Aorta (tissue), 5 donors: ENCODE measurements around the gene TMEM167A. TPM values are rescaled to one million over a fixed set of nuclear protein-coding genes. Genes with fewer than 3 reads are reported as not detected.

ENCODE experiments used
- ATAC-seq: fragments of 200-7000 bp; cut with Tn5 transposase; one replicate; pipeline ENCODE4 v1.9.1; 2022; ENCODE audit warnings: moderate library complexity; ENCODE audit not compliant: low FRiP score
- DNase-seq, 2 donors: peaks; one replicate each; pipeline ENCODE4 v3.0.0-alpha.2; 2020
- H3K27ac ChIP-seq, 2 donors: one replicate each; pipeline ENCODE4 v1.5.1; 2013; ENCODE audit warnings: low read length in 2 of 2, mild to moderate bottlenecking in 2 of 2, moderate library complexity in 2 of 2, control low read depth in 1 of 2, inconsistent platforms in 1 of 2, low read depth in 1 of 2
- H3K27me3 ChIP-seq, 2 donors: one replicate each; pipeline ENCODE4 v1.6.1; 2013; ENCODE audit warnings: control low read depth in 1 of 2, low read length in 1 of 2, mild to moderate bottlenecking in 1 of 2, moderate library complexity in 1 of 2; ENCODE audit not compliant: insufficient read depth in 2 of 2, control insufficient read depth in 1 of 2
- H3K36me3 ChIP-seq, 2 donors: one replicate each; pipeline ENCODE4 v1.6.1; 2013; ENCODE audit warnings: control low read depth in 1 of 2, low read length in 1 of 2, mild to moderate bottlenecking in 1 of 2; ENCODE audit not compliant: insufficient read depth in 2 of 2, control insufficient read depth in 1 of 2
- H3K4me1 ChIP-seq, 2 donors: one replicate each; pipeline ENCODE4 v1.6.1; 2013; ENCODE audit warnings: low read length in 2 of 2, control low read depth in 1 of 2, mild to moderate bottlenecking in 1 of 2, moderate library complexity in 1 of 2; ENCODE audit not compliant: insufficient read depth in 2 of 2, control insufficient read depth in 1 of 2
- H3K4me3 ChIP-seq, 2 donors: one replicate each; pipeline ENCODE4 v1.5.1; 2013; ENCODE audit warnings: low read length in 2 of 2, control low read depth in 1 of 2, mild to moderate bottlenecking in 1 of 2
- H3K9me3 ChIP-seq: one replicate; pipeline ENCODE4 v1.6.1; 2013; ENCODE audit warnings: mild to moderate bottlenecking, low read length; ENCODE audit not compliant: control insufficient read depth
- WGBS, 2 donors: extraction: QIAGEN DNeasy Blood & Tissue Kit; methylation state at CpG; one replicate each; pipeline ENCODE4 v1.1.7; 2013; 5-methylcytosine and 5-hydroxymethylcytosine counted together
- intact Hi-C, 2 donors: fragments of 100-400 bp; cut with DNase I; formaldehyde crosslinking; loops; one replicate each; pipeline versions ENCODE4 v1.14.2 to v1.15.0; 2022
- long read RNA-seq, 2 donors: library from polyadenylated mRNA; unstranded; transcript quantifications; one replicate each; pipeline ENCODE4 v2.0.0, GENCODE V29; 2020 to 2021
- polyA plus RNA-seq, 2 donors: library from polyadenylated mRNA; stranded (reverse); fragments of 200-250 nt; gene quantifications; one replicate each; pipeline ENCODE4 v1.2.3, GENCODE V29; 2013
- total RNA-seq, 2 donors: library from RNA; stranded (reverse); fragmentation: NEBNext Ultra II Directional; extraction: Animal tissue kit (Norgen Biotek cat#: 25700); gene quantifications; one replicate each; pipeline ENCODE4 v1.2.1, GENCODE V29; 2021
- donor health status: healthy with polysubstance abuse.
- donor health status: Bipolar disorder and iron deficiency.
- donor health status: DM: no; HTN: no; CAD: no.
- donor health status: DM: no; HTN: no; CAD: no.
- donor health status: DM: yes; HTN: yes; CAD: no.

TMEM167A gene, protein sequence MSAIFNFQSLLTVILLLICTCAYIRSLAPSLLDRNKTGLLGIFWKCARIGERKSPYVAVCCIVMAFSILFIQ
- total RNA-seq (10 to 100 TPM; 77.4 to 80.9 TPM), polyA plus RNA-seq (10 to 100 TPM; 53.5 to 62.7 TPM)
- long read RNA-seq, donor 1, full-length matches to known transcripts, result 38 of 60 reads
- long read RNA-seq, donor 1, partial matches to known transcripts, result 7 of 60 reads
- long read RNA-seq, donor 1, other reads (novel, unspliced or antisense), result 15 of 60 reads
- long read RNA-seq, donor 2, full-length matches to known transcripts, result 30 of 35 reads
- long read RNA-seq, donor 2, partial matches to known transcripts, result 1 of 35 reads
- long read RNA-seq, donor 2, other reads (novel, unspliced or antisense), result 4 of 35 reads

DNA sequence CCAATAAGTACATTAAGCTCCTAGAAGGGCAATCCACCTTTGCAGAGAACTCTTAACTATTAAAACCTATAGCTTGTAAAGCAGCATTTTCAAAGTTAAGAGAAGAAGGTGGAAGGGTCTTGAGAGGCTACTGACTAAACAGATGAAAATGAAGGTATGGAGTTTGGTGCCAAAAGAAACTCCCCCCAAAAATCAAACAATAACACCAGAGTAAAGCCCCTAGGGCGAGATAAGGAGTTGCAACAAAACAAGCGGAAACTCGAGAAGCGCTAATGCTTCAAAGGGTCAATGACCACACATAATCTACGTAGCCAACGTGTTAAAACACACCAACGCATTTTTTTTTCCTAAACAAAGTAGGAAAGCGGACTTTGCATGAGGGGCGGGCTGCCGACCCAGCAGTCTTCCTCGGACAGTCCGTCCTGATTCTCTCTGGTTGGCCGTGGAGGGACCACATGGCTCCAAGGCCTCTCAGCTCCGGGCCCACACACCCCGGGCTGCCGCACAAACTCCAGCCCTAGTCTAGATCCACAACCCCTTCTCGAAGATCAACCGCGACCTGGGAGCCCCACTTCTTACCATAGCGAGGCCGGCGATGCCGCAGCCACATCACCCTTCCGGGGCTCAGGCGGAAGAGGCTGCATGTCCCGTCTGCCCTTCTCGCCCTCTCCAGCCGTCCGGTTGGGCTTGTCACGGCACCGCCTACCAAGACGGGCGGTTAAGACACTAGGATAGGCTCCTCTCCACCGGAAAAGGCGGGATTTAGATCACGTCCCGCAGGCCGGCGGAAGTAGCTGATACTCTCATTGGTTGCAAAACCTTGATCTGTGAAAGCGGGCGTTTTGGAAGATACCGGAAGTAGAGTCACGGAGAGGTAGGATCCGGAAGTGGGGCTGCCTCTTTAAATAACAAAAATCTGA, at the start of gene TMEM167A, which contains the start of gene XRCC4:
TMEM167A (minus strand) TSS at position 653 of the 920 bp plus-strand sequence; CDS start at position 582, 71 bp downstream.
XRCC4 (plus strand) TSS at position 806 of the 920 bp plus-strand sequence. CDS start 27,373 bp downstream, outside the sequence.
- no peaks in the 10 kb centered on the region for H3K36me3 ChIP-seq
- no peaks in the 10 kb centered on the region for H3K27me3 ChIP-seq
- peak; percentile 100 for ATAC-seq
- H3K4me3 ChIP-seq, result peak within 1 kb of the TSS; percentile 94 to 97
- peak within 1 kb of the TSS in 1 of 2 donors; percentile 90 for H3K27ac ChIP-seq
- DNase-seq, result peak; percentile 97 to 98
- H3K4me1 ChIP-seq, result peaks cover 4 to 5% of the 10 kb centered on the region in 2 donors
- 0% methylated on average over 44 of the region's 44 CpGs for WGBS, 2 donors
- intact Hi-C loops, result loop anchor here in 1 of 2 donors (5.0 to 10.0 kb wide), 3 partner anchors 355 to 762 kb away; no protein-coding TSS in a partner anchor
- no peaks in the 10 kb centered on the region for H3K9me3 ChIP-seq

- intact Hi-C loops, result no loop called here
- no peak for ATAC-seq
- WGBS, 2 donors, result 60 to 66% methylated on average over 2 of the region's 2 CpGs
These were observed 49.3 kb upstream of the TMEM167A start for GRCh38 chr5:83126501-83126900.

GRCh38 chr5:83125560-83125959, 48.4 kb upstream of the TMEM167A start:
- H3K4me1 ChIP-seq, result no peaks in the 10 kb centered on the region
- DNase-seq (no peak), ATAC-seq (no peak)
- H3K27me3 ChIP-seq, result no peaks in the 10 kb centered on the region
- no peak overlapping the region for H3K27ac ChIP-seq
- H3K36me3 ChIP-seq, result no peaks in the 10 kb centered on the region
- WGBS, 2 donors, result 87% methylated on average over 7 of the region's 7 CpGs
- intact Hi-C loops, result no loop called here
- no peaks in the 10 kb centered on the region for H3K9me3 ChIP-seq
- H3K4me3 ChIP-seq, result no peak overlapping the region

More at GRCh38 chr5:83126501-83126900, 49.3 kb upstream of the TMEM167A start:
- no peak for DNase-seq
- Histone ChIP-seq H3K4me3 (no peak overlapping the region), H3K27me3 (no peaks in the 10 kb centered on the region), H3K36me3 (no peaks in the 10 kb centered on the region), H3K27ac (no peak overlapping the region), H3K9me3 (no peaks in the 10 kb centered on the region), H3K4me1 (no peaks in the 10 kb centered on the region)

- ATAC-seq, result no peak
- Histone ChIP-seq H3K36me3 (no peaks in the 10 kb centered on the region), H3K27ac (no peak overlapping the region), H3K4me1 (no peaks in the 10 kb centered on the region), H3K9me3 (no peaks in the 10 kb centered on the region), H3K4me3 (no peak overlapping the region), H3K27me3 (no peaks in the 10 kb centered on the region)
- WGBS, 2 donors, result 95 to 97% methylated on average over 1 of the region's 1 CpG
- DNase-seq, result no peak
- intact Hi-C loops, result no loop called here
These were observed 47.4 kb upstream of the TMEM167A start for GRCh38 chr5:83124593-83124992.

GRCh38 chr5:83118976-83119375, 41.8 kb upstream of the TMEM167A start:
- DNase-seq (no peak), ATAC-seq (no peak)
- intact Hi-C loops, result no loop called here
- Histone ChIP-seq H3K27ac (no peak overlapping the region), H3K9me3 (no peaks in the 10 kb centered on the region), H3K4me3 (no peak overlapping the region), H3K27me3 (no peaks in the 10 kb centered on the region), H3K36me3 (no peaks in the 10 kb centered on the region), H3K4me1 (no peaks in the 10 kb centered on the region)
- WGBS, 2 donors, result 24 to 50% methylated on average over 1 of the region's 1 CpG

DNA sequence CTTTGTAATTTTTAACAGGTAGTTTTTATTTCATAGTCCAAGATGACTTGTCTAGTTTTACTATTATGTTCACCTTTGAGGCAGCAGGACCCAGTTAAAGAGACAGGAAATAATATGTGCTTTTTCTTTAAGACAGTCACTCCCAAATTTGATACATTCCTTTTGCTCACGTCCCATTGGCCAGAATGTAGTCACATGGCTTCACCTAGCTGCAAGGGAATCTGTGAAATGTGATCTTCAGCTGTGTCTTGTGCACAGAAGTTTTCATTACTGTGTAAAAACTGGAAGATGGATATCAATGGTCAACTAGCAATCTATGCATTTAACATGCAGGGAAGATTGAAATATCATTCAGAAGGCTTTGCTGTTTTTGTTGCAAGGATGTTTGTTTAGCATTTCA, 41.3 kb upstream of the TMEM167A start:
- Histone ChIP-seq H3K27ac (no peak overlapping the region), H3K4me1 (no peaks in the 10 kb centered on the region), H3K9me3 (no peaks in the 10 kb centered on the region), H3K27me3 (no peaks in the 10 kb centered on the region), H3K36me3 (peaks cover 0 to 2% of the 10 kb centered on the region in 2 donors), H3K4me3 (no peak overlapping the region)
- no peak for DNase-seq
- ATAC-seq, result no peak
- intact Hi-C loops, result no loop called here
- WGBS, 2 donors, result 90 to 96% methylated on average over 1 of the region's 1 CpG

- no peak for DNase-seq
- H3K27me3 ChIP-seq, result no peaks in the 10 kb centered on the region
- H3K4me3 ChIP-seq, result no peak overlapping the region
- no peaks in the 10 kb centered on the region for H3K9me3 ChIP-seq
- WGBS, 2 donors, result 80 to 87% methylated on average over 1 of the region's 1 CpG
- intact Hi-C loops, result no loop called here
- H3K36me3 ChIP-seq, result peaks cover 0 to 2% of the 10 kb centered on the region in 2 donors
- H3K4me1 ChIP-seq, result no peaks in the 10 kb centered on the region
- H3K27ac ChIP-seq, result no peak overlapping the region
- no peak for ATAC-seq
These were observed 38.6 kb upstream of the TMEM167A start for GRCh38 chr5:83115816-83116215.

GRCh38 chr5:83109380-83109779, 32.2 kb upstream of the TMEM167A start:
- no peak overlapping the region for H3K27ac ChIP-seq
- ATAC-seq, result no peak
- H3K9me3 ChIP-seq, result no peaks in the 10 kb centered on the region
- H3K4me3 ChIP-seq, result no peak overlapping the region
- intact Hi-C loops, result no loop called here
- peaks cover 0 to 2% of the 10 kb centered on the region in 2 donors for H3K36me3 ChIP-seq
- no peak for DNase-seq
- 87 to 91% methylated on average over 1 of the region's 1 CpG for WGBS, 2 donors
- H3K4me1 ChIP-seq, result no peaks in the 10 kb centered on the region
- no peaks in the 10 kb centered on the region for H3K27me3 ChIP-seq
